HG03103 (cell line): ENCODE measurements around the gene CLCN4.

Source experiments
- ATAC-seq: cut with Tn5 transposase; IDR thresholded peaks from one replicate; pipeline ENCODE4 v1.9.1; 2021; ENCODE audit warnings: low read depth; ENCODE audit not compliant: unreplicated experiment

CLCN4 gene

GRCh38 chrX:10128386-10128785, 28.4 kb upstream of the CLCN4 start:
- no peak for ATAC-seq

GRCh38 chrX:10129229-10129628, 27.5 kb upstream of the CLCN4 start:
- ATAC-seq, result no peak

- ATAC-seq, result no peak
These were observed 26.4 kb upstream of the CLCN4 start for GRCh38 chrX:10130354-10130753.

GRCh38 chrX:10133980-10134676, 22.6 kb upstream of the CLCN4 start:
- ATAC-seq, result no peak

- no peak for ATAC-seq
These were observed 21.9 kb upstream of the CLCN4 start for GRCh38 chrX:10134921-10135320.

- no peak for ATAC-seq
These were observed 21.0 kb upstream of the CLCN4 start for GRCh38 chrX:10135561-10136399.

- no peak for ATAC-seq
These were observed 18.0 kb upstream of the CLCN4 start for GRCh38 chrX:10138726-10139125.

GRCh38 chrX:10140264-10140663, 16.5 kb upstream of the CLCN4 start:
- no peak for ATAC-seq

GRCh38 chrX:10142041-10142599, 14.7 kb upstream of the CLCN4 start:
- no peak for ATAC-seq

GRCh38 chrX:10143071-10143983, 13.4 kb upstream of the CLCN4 start:
- ATAC-seq, result no peak

GRCh38 chrX:10146346-10146745, 10.4 kb upstream of the CLCN4 start:
- no peak for ATAC-seq

GRCh38 chrX:10152086-10152485, 4.7 kb upstream of the CLCN4 start:
- ATAC-seq, result no peak

GRCh38 chrX:10155137-10155536, 1.6 kb upstream of the CLCN4 start:
- no peak for ATAC-seq

- no peak for ATAC-seq
These were observed 212 bp downstream of the CLCN4 start for GRCh38 chrX:10157032-10157341.

GRCh38 chrX:10157543-10157942, 768 bp downstream of the CLCN4 start:
- no peak for ATAC-seq

GRCh38 chrX:10158279-10159144, 1.7 kb downstream of the CLCN4 start:
- ATAC-seq, result no peak

GRCh38 chrX:10159145-10159468, 2.3 kb downstream of the CLCN4 start:
- ATAC-seq, result no peak

GRCh38 chrX:10160211-10160610, 3.4 kb downstream of the CLCN4 start:
- ATAC-seq, result no peak

- no peak for ATAC-seq
These were observed 6.3 kb downstream of the CLCN4 start for GRCh38 chrX:10163031-10163430.

GRCh38 chrX:10164879-10165278, 8.1 kb downstream of the CLCN4 start:
- no peak for ATAC-seq
